Activated CD4-positive, alpha-beta T cell treated with anti-CD3 and anti-CD28 coated beads for 36 hours (primary cell): ENCODE results near the gene ANKDD1A. TPM values are rescaled to one million over a fixed set of nuclear protein-coding genes. Genes with fewer than 3 reads are reported as not detected.

ENCODE experiments used
- ATAC-seq: fragments of 200-7000 bp; cut with Tn5 transposase; one replicate; pipeline ENCODE4 v1.10.0; 2021; ENCODE audit warnings: mild to moderate bottlenecking, moderate library complexity
- CTCF ChIA-PET: fragments of 350-600 bp; sonication (Branson Sonifier 250); formaldehyde crosslinking; loops from one replicate; lab custom pipeline; 2021; ENCODE audit warnings: antibody characterized with exemption; lab: Charles Lee
- POLR2A ChIA-PET: fragments of 350-600 bp; sonication (Branson Sonifier 250); formaldehyde crosslinking; loops from one replicate; lab custom pipeline; 2021; ENCODE audit warnings: antibody characterized with exemption, inconsistent platforms; lab: Charles Lee
- DNase-seq: peaks from one replicate; pipeline ENCODE4 v3.0.0-alpha.2; 2020
- H3K27ac Mint-ChIP-seq: one replicate; pipeline ENCODE4 v1.8.0; 2021; ENCODE audit warnings: mixed read lengths
- H3K27me3 Mint-ChIP-seq: one replicate; pipeline ENCODE4 v1.8.0; 2021; ENCODE audit warnings: mixed read lengths
- H3K36me3 Mint-ChIP-seq: one replicate; pipeline ENCODE4 v1.8.0; 2021; ENCODE audit warnings: low read depth, mixed read lengths
- H3K4me1 Mint-ChIP-seq: one replicate; pipeline ENCODE4 v1.8.0; 2021; ENCODE audit warnings: mixed read lengths
- H3K4me3 Mint-ChIP-seq: one replicate; pipeline ENCODE4 v1.8.0; 2021; ENCODE audit warnings: mild to moderate bottlenecking, moderate library complexity, mixed read lengths
- H3K9me3 Mint-ChIP-seq: one replicate; pipeline ENCODE4 v1.8.0; 2021; ENCODE audit warnings: low read depth, mixed read lengths
- intact Hi-C, 2 experiments: fragments of 100-400 bp; cut with DNase I in 1 of 2; cut with micrococcal nuclease in 1 of 2; formaldehyde crosslinking; loops; one replicate each; pipeline versions ENCODE4 v1.14.2 to v1.15.1; 2022 to 2024; cut with DNase I, micrococcal nuclease
- total RNA-seq, 2 experiments: library from RNA; stranded (reverse); gene quantifications; one replicate each; pipeline ENCODE4 v1.2.3, GENCODE V29; 2021

Gene ANKDD1A
- total RNA-seq, 2 experiments from 2014 or later: 0.81 to 1.0 TPM

GRCh38 chr15:64905119-64905831 is 6.4 kb upstream of the ANKDD1A start:
- Mint-ChIP-seq H3K9me3 (peaks cover 6% of the 10 kb centered on the region), H3K36me3 (peaks cover 7% of the 10 kb centered on the region), H3K27ac (peak overlapping the region; percentile 87), H3K27me3 (peaks cover 6% of the 10 kb centered on the region), H3K4me3 (peak overlapping the region; percentile 67), H3K4me1 (peaks cover 34% of the 10 kb centered on the region)
- ChIA-PET POLR2A (interaction anchor here (1.0 to 2.2 kb wide), 2 partner anchors 11 to 70 kb away, joined by 5 to 9 read pairs; no protein-coding TSS in a partner anchor), CTCF (interaction anchor here (0.6 to 3.0 kb wide), 15 partner anchors 9 to 1045 kb away, joined by 3 to 14 read pairs (median 3); no protein-coding TSS in a partner anchor)
- DNase-seq (peak; percentile 91), ATAC-seq (peak; percentile 87)
- intact Hi-C loops: loop anchor here (1.0 kb wide), 4 partner anchors 22 to 174 kb away; partner anchors contain the start of gene PIF1 (in 1 of the 2)

GRCh38 chr15:64905941-64906340 is 5.8 kb upstream of the ANKDD1A start:
- Mint-ChIP-seq H3K4me1 (peaks cover 34% of the 10 kb centered on the region), H3K36me3 (peaks cover 5% of the 10 kb centered on the region), H3K4me3 (no peak overlapping the region), H3K27ac (no peak overlapping the region), H3K9me3 (peaks cover 2% of the 10 kb centered on the region), H3K27me3 (peaks cover 9% of the 10 kb centered on the region)
- ChIA-PET CTCF (interaction anchor here (0.6 to 3.0 kb wide), 15 partner anchors 9 to 208 kb away, joined by 3 to 14 read pairs (median 3); partner anchors contain the start of gene PIF1), POLR2A (interaction anchor here (1.0 to 2.2 kb wide), 2 partner anchors 12 to 71 kb away, joined by 5 to 9 read pairs; no protein-coding TSS in a partner anchor)
- intact Hi-C loops: loop anchor here (1.0 kb wide), 4 partner anchors 23 to 175 kb away; partner anchors contain the start of gene PIF1 (in 1 of the 2)
- DNase-seq: no peak
- no peak for ATAC-seq

GRCh38 chr15:64906402-64906801 is 5.3 kb upstream of the ANKDD1A start:
- peaks cover 3% of the 10 kb centered on the region for H3K36me3 Mint-ChIP-seq
- peaks cover 13% of the 10 kb centered on the region for H3K27me3 Mint-ChIP-seq
- no peak for ATAC-seq
- no peaks in the 10 kb centered on the region for H3K9me3 Mint-ChIP-seq
- H3K27ac Mint-ChIP-seq: no peak overlapping the region
- intact Hi-C loops: no loop called here
- POLR2A ChIA-PET: interaction anchor here (2.2 kb wide), 1 partner anchor 12 kb away, joined by 9 read pairs; no protein-coding TSS in a partner anchor
- CTCF ChIA-PET: interaction anchor here (0.6 to 3.0 kb wide), 12 partner anchors 9 to 209 kb away, joined by 3 to 14 read pairs (median 3); partner anchors contain the start of gene PIF1
- no peak overlapping the region for H3K4me3 Mint-ChIP-seq
- peaks cover 36% of the 10 kb centered on the region for H3K4me1 Mint-ChIP-seq
- no peak for DNase-seq

- no peak for DNase-seq
- Mint-ChIP-seq H3K4me3 (no peak overlapping the region), H3K4me1 (peaks cover 27% of the 10 kb centered on the region), H3K9me3 (no peaks in the 10 kb centered on the region), H3K27ac (no peak overlapping the region), H3K36me3 (no peaks in the 10 kb centered on the region), H3K27me3 (peaks cover 16% of the 10 kb centered on the region)
- ATAC-seq: no peak
- ChIA-PET CTCF (interaction anchor here (0.7 to 2.7 kb wide), 3 partner anchors 72 to 715 kb away, joined by 3 to 12 read pairs (median 4); no protein-coding TSS in a partner anchor), POLR2A (no interaction called here)
- intact Hi-C loops: no loop called here
Measured at GRCh38 chr15:64907991-64908390, 3.7 kb upstream of the ANKDD1A start.

- no peak for ATAC-seq
- Mint-ChIP-seq H3K4me1 (peaks cover 11% of the 10 kb centered on the region), H3K4me3 (no peak overlapping the region), H3K27me3 (peaks cover 16% of the 10 kb centered on the region), H3K36me3 (no peaks in the 10 kb centered on the region), H3K27ac (no peak overlapping the region), H3K9me3 (no peaks in the 10 kb centered on the region)
- POLR2A ChIA-PET: no interaction called here
- intact Hi-C loops: no loop called here
- CTCF ChIA-PET: no interaction called here
- DNase-seq: no peak
Measured at GRCh38 chr15:64909546-64909945, 2.2 kb upstream of the ANKDD1A start.

GRCh38 chr15:64912379-64913325 is 950 bp downstream of the ANKDD1A start:
- H3K27me3 Mint-ChIP-seq: peaks cover 16% of the 10 kb centered on the region
- intact Hi-C loops: no loop called here
- no peak overlapping the region for H3K27ac Mint-ChIP-seq
- no peak for DNase-seq
- peaks cover 4% of the 10 kb centered on the region for H3K4me1 Mint-ChIP-seq
- H3K36me3 Mint-ChIP-seq: no peaks in the 10 kb centered on the region
- no peaks in the 10 kb centered on the region for H3K9me3 Mint-ChIP-seq
- ChIA-PET CTCF (interaction anchor here (0.6 to 1.3 kb wide), 7 partner anchors 23 to 191 kb away, joined by 3 to 5 read pairs (median 3); no protein-coding TSS in a partner anchor), POLR2A (interaction anchor here (0.5 to 1.3 kb wide), 3 partner anchors 18 to 29 kb away, joined by 3 read pairs; no protein-coding TSS in a partner anchor)
- peak overlapping the region; percentile 30 for H3K4me3 Mint-ChIP-seq
- ATAC-seq: no peak

- H3K36me3 Mint-ChIP-seq: no peaks in the 10 kb centered on the region
- ATAC-seq: no peak
- POLR2A ChIA-PET: interaction anchor here (0.5 kb wide), 1 partner anchor 23 kb away, joined by 4 read pairs; no protein-coding TSS in a partner anchor
Measured at GRCh38 chr15:64915518-64916227, 4.0 kb downstream of the ANKDD1A start.

GRCh38 chr15:64916365-64916764 is 4.7 kb downstream of the ANKDD1A start:
- POLR2A ChIA-PET: no interaction called here
- Mint-ChIP-seq H3K27ac (no peak overlapping the region), H3K4me3 (no peak overlapping the region), H3K4me1 (peaks cover under 1% of the 10 kb centered on the region), H3K36me3 (no peaks in the 10 kb centered on the region), H3K9me3 (no peaks in the 10 kb centered on the region), H3K27me3 (peaks cover 3% of the 10 kb centered on the region)
- DNase-seq (no peak), ATAC-seq (no peak)
- intact Hi-C loops: no loop called here
- CTCF ChIA-PET: interaction anchor here (0.5 kb wide), 1 partner anchor 99 kb away, joined by 3 read pairs; no protein-coding TSS in a partner anchor

More at GRCh38 chr15:64915518-64916227, 4.0 kb downstream of the ANKDD1A start:
- Mint-ChIP-seq H3K27ac (no peak overlapping the region), H3K4me3 (no peak overlapping the region), H3K27me3 (peaks cover 9% of the 10 kb centered on the region), H3K4me1 (peaks cover 4% of the 10 kb centered on the region), H3K9me3 (no peaks in the 10 kb centered on the region)
- no peak for DNase-seq
- intact Hi-C loops: no loop called here
- CTCF ChIA-PET: interaction anchor here (0.7 kb wide), 1 partner anchor 10 kb away, joined by 3 read pairs; no protein-coding TSS in a partner anchor

GRCh38 chr15:64917211-64917610 is 5.5 kb downstream of the ANKDD1A start:
- Mint-ChIP-seq H3K27ac (no peak overlapping the region), H3K9me3 (no peaks in the 10 kb centered on the region), H3K36me3 (no peaks in the 10 kb centered on the region), H3K27me3 (no peaks in the 10 kb centered on the region), H3K4me1 (no peaks in the 10 kb centered on the region), H3K4me3 (no peak overlapping the region)
- ATAC-seq: no peak
- POLR2A ChIA-PET: no interaction called here
- CTCF ChIA-PET: no interaction called here
- DNase-seq: no peak
- intact Hi-C loops: no loop called here

GRCh38 chr15:64919721-64920120 is 8.0 kb downstream of the ANKDD1A start:
- no peak overlapping the region for H3K4me3 Mint-ChIP-seq
- intact Hi-C loops: no loop called here
- H3K36me3 Mint-ChIP-seq: no peaks in the 10 kb centered on the region
- ChIA-PET POLR2A (no interaction called here), CTCF (interaction anchor here (0.8 kb wide), 1 partner anchor 109 kb away, joined by 3 read pairs; no protein-coding TSS in a partner anchor)
- H3K27me3 Mint-ChIP-seq: no peaks in the 10 kb centered on the region
- H3K27ac Mint-ChIP-seq: no peak overlapping the region
- ATAC-seq: no peak
- no peak for DNase-seq
- no peaks in the 10 kb centered on the region for H3K4me1 Mint-ChIP-seq
- H3K9me3 Mint-ChIP-seq: no peaks in the 10 kb centered on the region
